ENCODE measurements around the gene TTYH1.

DNA sequence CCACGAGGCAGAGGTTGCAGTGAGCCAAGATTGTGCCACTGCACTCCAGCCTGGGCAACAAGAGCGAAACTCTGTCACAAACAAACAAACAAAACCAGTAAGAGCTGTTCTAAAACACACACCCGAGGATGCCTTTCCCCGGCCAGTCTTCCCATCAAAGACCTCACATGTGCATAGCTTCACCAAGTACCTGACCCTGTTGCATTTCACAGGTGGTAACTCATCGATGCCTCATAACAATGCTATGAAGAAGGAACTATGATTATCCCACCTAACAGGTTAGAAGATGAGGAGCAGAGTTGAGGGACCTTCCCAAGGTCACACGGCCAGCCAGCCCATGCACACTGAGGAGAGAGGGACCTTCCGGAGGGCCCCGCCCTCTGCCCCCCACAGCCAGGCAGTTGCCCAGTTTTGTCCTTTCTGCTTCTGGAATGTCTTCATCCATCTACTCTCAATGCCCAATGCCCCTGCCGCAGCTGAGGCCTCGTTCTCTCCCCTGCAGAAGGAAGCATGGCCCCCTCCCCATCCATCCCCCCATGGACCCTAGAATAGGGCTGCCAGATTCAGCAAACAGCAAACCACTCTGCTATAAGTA is 17.0 kb downstream of the TTYH1 start:
- TF ChIP-seq POLR2A (IDR thresholded peaks at IDR 0.05; ENCODE audit: low read depth, low read length): no peak
- TF ChIP-seq POLR2AphosphoS5 (IDR thresholded peaks at IDR 0.05; ENCODE audit: low read depth, low read length): no peak
- TF ChIP-seq TAF1 (IDR thresholded peaks at IDR 0.05; ENCODE audit: borderline replicate concordance, low read depth, low read length): no peak
